ENCODE data around the gene AKNA. TPM values are rescaled to one million over a fixed set of nuclear protein-coding genes. Genes with fewer than 3 reads are reported as not detected.

Gene AKNA
- total RNA-seq, 3 donors from 2014 or later = 29.3 to 45.1 (median 44.9) TPM

GRCh38 chr9:114429488-114429887 lies 41.7 kb upstream of the AKNA start:
- no peak for TF ChIP-seq CTCF (IDR thresholded peaks at IDR 0.05)
- no peak overlapping the region for H3K4me3 ChIP-seq
- H3K9me3 ChIP-seq = no peaks in the 10 kb centered on the region
- ATAC-seq (no peak), DNase-seq (no peak)
- intact Hi-C loops (cut with DNase I, micrococcal nuclease) = no loop called here
- H3K4me1 ChIP-seq (ENCODE audit: low read depth) = no peaks in the 10 kb centered on the region
- H3K36me3 ChIP-seq (ENCODE audit: low read depth) = no peaks in the 10 kb centered on the region

- Histone ChIP-seq H3K4me1 (ENCODE audit: low read depth) (no peaks in the 10 kb centered on the region), H3K9me3 (no peaks in the 10 kb centered on the region), H3K4me3 (no peak overlapping the region), H3K36me3 (ENCODE audit: low read depth) (no peaks in the 10 kb centered on the region)
- intact Hi-C loops (cut with DNase I, micrococcal nuclease) = no loop called here
- DNase-seq (no peak), ATAC-seq (no peak)
- no peak for TF ChIP-seq CTCF (IDR thresholded peaks at IDR 0.05)
These were observed 40.7 kb upstream of the AKNA start for GRCh38 chr9:114428466-114428865.

- Histone ChIP-seq H3K9me3 (no peaks in the 10 kb centered on the region), H3K36me3 (ENCODE audit: low read depth) (no peaks in the 10 kb centered on the region), H3K4me3 (no peak overlapping the region), H3K4me1 (ENCODE audit: low read depth) (no peaks in the 10 kb centered on the region)
- DNase-seq = no peak
- TF ChIP-seq CTCF (IDR thresholded peaks at IDR 0.05) = no peak
- intact Hi-C loops (cut with DNase I, micrococcal nuclease) = no loop called here
- ATAC-seq = no peak
These were observed 39.9 kb upstream of the AKNA start for GRCh38 chr9:114427644-114428043.

- no peak for DNase-seq
- no peak for ATAC-seq
- intact Hi-C loops (cut with DNase I, micrococcal nuclease) = no loop called here
- no peak overlapping the region for H3K4me3 ChIP-seq
- H3K9me3 ChIP-seq = no peaks in the 10 kb centered on the region
- no peaks in the 10 kb centered on the region for H3K36me3 ChIP-seq (ENCODE audit: low read depth)
- H3K4me1 ChIP-seq (ENCODE audit: low read depth) = no peaks in the 10 kb centered on the region
- no peak for TF ChIP-seq CTCF (IDR thresholded peaks at IDR 0.05)
These were observed 38.5 kb upstream of the AKNA start for GRCh38 chr9:114426046-114426948.

GRCh38 chr9:114425126-114425525 lies 37.3 kb upstream of the AKNA start:
- Histone ChIP-seq H3K4me3 (no peak overlapping the region), H3K9me3 (no peaks in the 10 kb centered on the region), H3K4me1 (ENCODE audit: low read depth) (no peaks in the 10 kb centered on the region), H3K36me3 (ENCODE audit: low read depth) (no peaks in the 10 kb centered on the region)
- DNase-seq (no peak), ATAC-seq (no peak)
- intact Hi-C loops (cut with DNase I, micrococcal nuclease) = no loop called here
- TF ChIP-seq CTCF (IDR thresholded peaks at IDR 0.05) = no peak
